Activated naive CD8-positive, alpha-beta T cell treated with anti-CD3 and anti-CD28 coated beads, Interleukin-2, amount 10 ng/mL, durations not matched to agents 7 days and 5 days (primary cell): ENCODE results near the gene STEAP1B. TPM values are rescaled to one million over a fixed set of nuclear protein-coding genes. Genes with fewer than 3 reads are reported as not detected.

Experiments used
- total RNA-seq, 2 experiments: library from RNA; stranded (reverse); gene quantifications; one replicate each; pipeline ENCODE4 v1.2.3, GENCODE V29; 2021

The STEAP1B gene
- total RNA-seq, 2 experiments from 2014 or later = 0.19 TPM; not detected in 1

Other genes with a start within 250 kb of the STEAP1B start
- gene RAPGEF5, start 143.0 kb downstream of the STEAP1B start, total RNA-seq = under 1 TPM; 0.34 to 0.72 TPM
- gene IL6, start 227.0 kb upstream of the STEAP1B start, total RNA-seq = under 1 TPM; 0.64 to 0.99 TPM